Progenitor cell of endocrine pancreas (in vitro differentiated cells): ENCODE measurements around the gene SCAMP5. TPM values are rescaled to one million over a fixed set of nuclear protein-coding genes. Genes with fewer than 3 reads are reported as not detected.

Experiments
- DNase-seq: peaks from one replicate; pipeline ENCODE4 v3.0.0; 2021; ENCODE audit warnings: low spot score; ENCODE audit not compliant: unreplicated experiment
- H3K27ac Mint-ChIP-seq: 2 replicates; pipeline ENCODE4 v1.8.0; 2021; ENCODE audit warnings: mild to moderate bottlenecking, moderate library complexity, mixed read lengths
- H3K27me3 Mint-ChIP-seq: 2 replicates; pipeline ENCODE4 v1.8.0; 2021; ENCODE audit warnings: mixed read lengths
- H3K36me3 Mint-ChIP-seq: 2 replicates; pipeline ENCODE4 v1.8.0; 2022; ENCODE audit warnings: mixed read lengths; ENCODE audit not compliant: insufficient read depth
- H3K4me1 Mint-ChIP-seq: 2 replicates; pipeline ENCODE4 v1.8.0; 2021; ENCODE audit warnings: low read depth, mixed read lengths
- H3K4me3 Mint-ChIP-seq: 2 replicates; pipeline ENCODE4 v1.8.0; 2021; ENCODE audit warnings: low read depth, mild to moderate bottlenecking, moderate library complexity, mixed read lengths
- H3K9me3 Mint-ChIP-seq: 2 replicates; pipeline ENCODE4 v1.8.0; 2021; ENCODE audit warnings: low read depth, mixed read lengths
- CTCF ChIP-seq: fragments of 200-600 bp; sonication (generic); IDR thresholded peaks from one replicate; pipeline ENCODE4 v1.5.0; 2021; ENCODE audit warnings: antibody characterized with exemption, mild to moderate bottlenecking; ENCODE audit not compliant: unreplicated experiment
- total RNA-seq: library from RNA; stranded (reverse); gene quantifications from 2 replicates; pipeline ENCODE4 v1.2.1, GENCODE V29; 2021

The SCAMP5 gene
- total RNA-seq, 1 donor from 2014 or later: 55.9 TPM

GRCh38 chr15:74994685-74995084 lies 678 bp upstream of the SCAMP5 start:
- H3K4me1 Mint-ChIP-seq: peaks cover 8% of the 10 kb centered on the region
- H3K4me3 Mint-ChIP-seq: peak overlapping the region; percentile 64
- TF ChIP-seq CTCF: no peak
- H3K27me3 Mint-ChIP-seq: peaks cover 17% of the 10 kb centered on the region
- peak overlapping the region; percentile 90 for H3K27ac Mint-ChIP-seq
- DNase-seq: no peak
- H3K9me3 Mint-ChIP-seq: no peaks in the 10 kb centered on the region
- peaks cover 7% of the 10 kb centered on the region for H3K36me3 Mint-ChIP-seq

- Mint-ChIP-seq H3K27me3 (peaks cover 7% of the 10 kb centered on the region), H3K4me1 (peaks cover 9% of the 10 kb centered on the region), H3K36me3 (peaks cover 7% of the 10 kb centered on the region), H3K9me3 (no peaks in the 10 kb centered on the region), H3K4me3 (peak overlapping the region; percentile 81), H3K27ac (peak overlapping the region; percentile 76)
- peak; percentile 40 for DNase-seq
- peak; percentile 16 for TF ChIP-seq CTCF
These were observed 709 bp downstream of the SCAMP5 start for GRCh38 chr15:74995779-74996765.

- Mint-ChIP-seq H3K27me3 (peaks cover 2% of the 10 kb centered on the region), H3K9me3 (no peaks in the 10 kb centered on the region), H3K4me1 (peaks cover 9% of the 10 kb centered on the region), H3K27ac (no peak overlapping the region), H3K4me3 (peak overlapping the region; percentile 4), H3K36me3 (peaks cover 8% of the 10 kb centered on the region)
- no peak for TF ChIP-seq CTCF
- no peak for DNase-seq
These were observed 1.8 kb downstream of the SCAMP5 start for GRCh38 chr15:74997141-74997540.

- peak overlapping the region; percentile 24 for H3K4me3 Mint-ChIP-seq
- DNase-seq: no peak
- peaks cover 9% of the 10 kb centered on the region for H3K4me1 Mint-ChIP-seq
- peaks cover 10% of the 10 kb centered on the region for H3K36me3 Mint-ChIP-seq
- peaks cover 2% of the 10 kb centered on the region for H3K27me3 Mint-ChIP-seq
- H3K27ac Mint-ChIP-seq: no peak overlapping the region
- no peak for TF ChIP-seq CTCF
- no peaks in the 10 kb centered on the region for H3K9me3 Mint-ChIP-seq
These were observed 2.2 kb downstream of the SCAMP5 start for GRCh38 chr15:74997543-74997942.

- no peak overlapping the region for H3K27ac Mint-ChIP-seq
- H3K9me3 Mint-ChIP-seq: no peaks in the 10 kb centered on the region
- no peak overlapping the region for H3K4me3 Mint-ChIP-seq
- no peak for TF ChIP-seq CTCF
- peaks cover 7% of the 10 kb centered on the region for H3K4me1 Mint-ChIP-seq
- DNase-seq: no peak
- peaks cover 12% of the 10 kb centered on the region for H3K36me3 Mint-ChIP-seq
- no peaks in the 10 kb centered on the region for H3K27me3 Mint-ChIP-seq
These were observed 5.9 kb downstream of the SCAMP5 start for GRCh38 chr15:75001310-75001709.
